Mucosa of descending colon (tissue), 3 donors: ENCODE data around the gene UFD1. TPM values are rescaled to one million over a fixed set of nuclear protein-coding genes. Genes with fewer than 3 reads are reported as not detected.
A peak's percentile ranks its signal among the peaks of the same experiment; 100 is the strongest.

Experiments used
- ATAC-seq: fragments of 200-7000 bp; cut with Tn5 transposase; one replicate; pipeline ENCODE4 v1.9.1; 2020; ENCODE audit warnings: mild to moderate bottlenecking, moderate library complexity
- DNase-seq, 3 donors: peaks; one replicate each; pipeline ENCODE4 v3.0.0-alpha.2; 2020
- H3K36me3 ChIP-seq: fragments of 200-600 bp; one replicate; pipeline ENCODE4 v1.8.0; 2021; ENCODE audit warnings: low read depth, mild to moderate bottlenecking
- H3K4me1 ChIP-seq: fragments of 200-600 bp; one replicate; pipeline ENCODE4 v1.8.0; 2021; ENCODE audit warnings: low read depth, mild to moderate bottlenecking
- H3K4me3 ChIP-seq: fragments of 200-600 bp; one replicate; pipeline ENCODE4 v1.8.0; 2021; ENCODE audit warnings: mild to moderate bottlenecking
- H3K9me3 ChIP-seq: fragments of 200-600 bp; one replicate; pipeline ENCODE4 v1.8.0; 2021; ENCODE audit warnings: mild to moderate bottlenecking
- intact Hi-C, 2 donors: fragments of 100-400 bp; cut with DNase I in 1 of 2; cut with micrococcal nuclease in 1 of 2; formaldehyde crosslinking; loops; one replicate each; pipeline versions ENCODE4 v1.11.0 to v1.11.1; 2022; cut with DNase I, micrococcal nuclease
- total RNA-seq, 3 donors: library from RNA; stranded (reverse); fragmentation: NEBNext Ultra II Directional in 2 of 3; extraction: Animal tissue kit (Norgen Biotek cat#: 25700) in 2 of 3; gene quantifications; one replicate each; pipeline versions ENCODE4 v1.2.1 to v1.2.4, GENCODE V29; 2021 to 2023
- TF ChIP-seq, protein P1 (sequence below): fragments of 200-600 bp; IDR thresholded peaks from one replicate; pipeline ENCODE4 v1.8.0; 2022; ENCODE audit warnings: antibody characterized with exemption, mild to moderate bottlenecking
- donor health status: DM: no; HTN: no; CAD: no; lungs with moderate emphysema.
- donor health status: DM: no; HTN: no; CAD: no.
- donor health status: DM: no; HTN: yes; CAD: no.

UFD1 gene
- total RNA-seq, 3 donors from 2014 or later = 48.5 to 71.0 (median 49.9) TPM

DNA sequence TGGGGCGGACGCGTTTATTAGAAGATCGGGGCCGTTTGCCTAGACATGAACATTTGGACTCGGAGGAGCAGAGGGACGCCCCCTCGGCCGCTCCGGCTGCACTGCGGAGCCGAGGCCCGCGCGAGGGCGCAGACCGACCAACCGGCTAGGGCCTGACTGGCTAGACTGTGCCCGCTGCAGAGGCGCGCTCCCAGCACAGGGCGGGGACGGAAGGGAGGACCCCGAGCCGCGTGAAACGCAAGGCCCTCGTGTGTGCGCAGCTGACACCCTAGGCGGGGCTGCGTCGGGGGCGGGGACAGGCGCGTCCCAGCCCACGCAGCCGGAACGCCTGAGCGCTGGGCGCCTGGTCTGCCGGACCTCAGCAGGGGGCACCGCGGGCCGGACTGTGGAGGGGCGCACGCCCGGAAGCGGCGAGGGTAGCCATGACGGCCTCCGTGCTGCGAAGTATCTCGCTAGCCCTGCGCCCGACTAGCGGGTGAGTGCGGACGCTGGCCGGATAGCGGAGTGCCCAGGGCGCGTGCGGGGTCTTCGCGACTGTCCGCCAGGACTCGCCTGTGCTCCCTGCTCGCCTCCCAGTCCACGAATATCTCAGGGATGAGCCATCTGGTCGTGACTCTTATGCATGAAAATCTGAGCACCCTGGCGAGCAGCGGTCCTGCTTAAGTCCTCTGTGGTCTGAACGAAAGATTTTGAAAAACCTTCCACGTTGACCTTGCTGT is 46.7 kb downstream of the UFD1 start, which contains the start of gene MRPL40:
MRPL40 (plus strand) TSS at position 413 of the 719 bp plus-strand sequence; CDS start at position 423, 10 bp downstream.
- DNase-seq (peak; percentile 94 to 98 (median 96)), ATAC-seq (peak; percentile 95)
- Histone ChIP-seq H3K4me1 (peaks cover 17% of the 10 kb centered on the region), H3K36me3 (no peaks in the 10 kb centered on the region), H3K9me3 (no peaks in the 10 kb centered on the region), H3K4me3 (peak within 1 kb of the TSS; percentile 74)
- TF ChIP-seq, protein P1, sequence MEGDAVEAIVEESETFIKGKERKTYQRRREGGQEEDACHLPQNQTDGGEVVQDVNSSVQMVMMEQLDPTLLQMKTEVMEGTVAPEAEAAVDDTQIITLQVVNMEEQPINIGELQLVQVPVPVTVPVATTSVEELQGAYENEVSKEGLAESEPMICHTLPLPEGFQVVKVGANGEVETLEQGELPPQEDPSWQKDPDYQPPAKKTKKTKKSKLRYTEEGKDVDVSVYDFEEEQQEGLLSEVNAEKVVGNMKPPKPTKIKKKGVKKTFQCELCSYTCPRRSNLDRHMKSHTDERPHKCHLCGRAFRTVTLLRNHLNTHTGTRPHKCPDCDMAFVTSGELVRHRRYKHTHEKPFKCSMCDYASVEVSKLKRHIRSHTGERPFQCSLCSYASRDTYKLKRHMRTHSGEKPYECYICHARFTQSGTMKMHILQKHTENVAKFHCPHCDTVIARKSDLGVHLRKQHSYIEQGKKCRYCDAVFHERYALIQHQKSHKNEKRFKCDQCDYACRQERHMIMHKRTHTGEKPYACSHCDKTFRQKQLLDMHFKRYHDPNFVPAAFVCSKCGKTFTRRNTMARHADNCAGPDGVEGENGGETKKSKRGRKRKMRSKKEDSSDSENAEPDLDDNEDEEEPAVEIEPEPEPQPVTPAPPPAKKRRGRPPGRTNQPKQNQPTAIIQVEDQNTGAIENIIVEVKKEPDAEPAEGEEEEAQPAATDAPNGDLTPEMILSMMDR = no peak
- intact Hi-C loops = no loop called here

DNA sequence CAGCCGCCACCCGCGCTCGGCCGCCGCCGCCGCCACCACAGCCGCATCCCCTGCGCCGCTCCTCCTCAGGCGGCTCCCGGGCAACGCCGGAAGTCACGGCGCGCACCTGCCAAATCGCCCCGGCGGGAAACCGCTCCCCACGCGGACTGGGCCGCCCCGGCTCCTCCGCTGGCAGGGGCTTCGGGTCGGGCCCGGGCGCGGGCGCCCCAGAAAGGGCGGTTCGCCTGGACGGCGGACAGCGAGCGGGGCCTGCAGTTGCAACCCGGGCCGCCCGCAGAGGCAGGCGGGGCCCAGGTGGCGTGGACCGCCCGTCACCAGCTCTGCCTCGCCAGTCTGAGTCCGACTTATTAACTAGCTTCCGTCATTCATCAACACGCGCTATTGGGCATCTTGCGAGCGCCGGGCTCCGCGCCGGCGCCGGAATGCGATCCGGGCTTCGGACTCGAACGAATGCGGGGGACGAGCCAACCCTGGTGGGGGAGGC is 47.3 kb downstream of the UFD1 start, which contains the start of gene HIRA:
HIRA (minus strand) TSS at position 85 of the 484 bp plus-strand sequence. CDS start 257 bp downstream, outside the sequence.
- H3K9me3 ChIP-seq = no peaks in the 10 kb centered on the region
- H3K4me3 ChIP-seq = peak within 1 kb of the TSS; percentile 74
- TF ChIP-seq, protein P1 = no peak
- peaks cover 17% of the 10 kb centered on the region for H3K4me1 ChIP-seq
- DNase-seq = peak; percentile 80 to 90 (median 90)
- no peaks in the 10 kb centered on the region for H3K36me3 ChIP-seq
- ATAC-seq = peak; percentile 80
- intact Hi-C loops = no loop called here

DNA sequence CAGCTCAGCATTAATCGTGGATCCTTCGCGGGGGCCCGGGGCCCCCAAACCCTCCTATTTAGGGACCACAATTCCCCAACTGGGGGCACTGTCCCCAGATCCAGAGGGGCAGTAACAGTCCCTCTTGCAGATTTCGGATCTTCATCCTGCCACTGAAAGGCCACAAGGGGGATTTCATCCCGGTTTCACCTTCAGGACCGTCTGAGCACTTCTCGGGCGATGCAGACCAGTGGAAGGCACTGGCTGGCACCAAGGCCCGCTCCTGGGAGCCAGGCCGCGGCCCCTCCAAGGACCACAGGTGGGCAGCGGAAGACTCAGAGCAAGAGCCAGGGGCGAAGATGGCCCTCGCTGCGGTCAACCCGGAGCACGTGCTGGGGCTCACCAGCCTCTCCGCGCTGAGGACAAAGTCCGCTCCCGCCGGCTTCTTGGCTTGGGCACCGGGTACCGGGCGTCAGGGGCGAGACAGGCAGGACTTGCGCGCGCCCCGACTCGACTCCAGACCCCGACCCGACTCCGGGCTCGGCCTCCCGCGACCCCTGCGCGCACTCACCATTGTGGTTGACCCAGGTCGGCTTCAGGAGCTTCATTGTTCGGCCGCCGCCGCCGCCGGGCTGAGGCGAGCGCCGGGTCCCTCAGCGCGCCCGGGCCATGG is 48.0 kb downstream of the UFD1 start:
- Histone ChIP-seq H3K9me3 (no peaks in the 10 kb centered on the region), H3K36me3 (no peaks in the 10 kb centered on the region), H3K4me1 (peaks cover 17% of the 10 kb centered on the region), H3K4me3 (peak overlapping the region; percentile 74)
- peak; percentile 75 to 85 (median 83) for DNase-seq
- intact Hi-C loops = no loop called here
- ATAC-seq = peak; percentile 40
- TF ChIP-seq, protein P1 = no peak

DNA sequence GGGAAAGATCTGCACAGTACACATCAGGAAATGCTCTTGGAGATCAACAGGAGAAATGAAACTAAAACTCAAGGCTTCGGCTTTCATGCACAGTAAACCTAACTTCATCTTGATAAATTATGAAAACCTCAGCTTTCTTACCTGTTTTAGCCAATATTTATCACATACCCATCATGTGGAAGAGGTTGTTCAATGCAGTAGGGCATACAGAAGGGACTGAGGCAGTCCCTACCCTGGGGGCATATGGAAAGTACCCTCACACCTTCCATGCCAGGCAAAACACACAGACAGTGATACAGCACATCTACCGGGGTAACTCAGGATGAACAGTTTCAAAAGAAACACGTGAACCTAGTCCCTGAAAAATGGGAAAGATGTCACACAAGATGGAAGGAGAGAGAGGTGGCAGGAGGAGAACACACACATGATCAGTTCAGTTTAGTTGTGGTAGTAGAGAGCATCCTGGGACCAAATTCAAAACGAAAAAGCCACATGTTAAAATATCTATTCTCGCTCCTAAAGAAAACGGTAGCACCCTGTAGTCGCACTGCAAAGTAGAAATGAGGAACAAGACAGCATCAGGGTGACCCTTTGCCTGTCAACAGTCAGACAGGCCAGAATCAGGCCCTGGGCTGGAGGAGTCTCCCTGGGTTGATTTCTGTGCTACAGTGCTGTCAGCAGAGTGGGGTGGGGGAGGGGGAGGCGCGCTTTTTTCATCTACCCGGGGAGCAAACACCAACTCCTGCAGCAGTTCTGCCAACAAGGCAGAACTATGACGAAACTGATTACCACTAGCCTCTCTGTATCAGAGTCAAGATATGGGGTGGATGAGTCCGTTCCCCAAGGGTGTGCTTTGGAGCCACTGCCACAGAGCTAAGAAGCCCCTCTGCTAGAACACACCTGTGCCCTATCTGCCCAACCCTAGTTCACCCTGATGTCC is 48.8 kb downstream of the UFD1 start:
- Histone ChIP-seq H3K4me3 (peak overlapping the region; percentile 74), H3K9me3 (no peaks in the 10 kb centered on the region), H3K36me3 (no peaks in the 10 kb centered on the region), H3K4me1 (peaks cover 17% of the 10 kb centered on the region)
- ATAC-seq = no peak
- intact Hi-C loops = no loop called here
- peak in 2 of 3 donors; percentile 38 to 46 for DNase-seq
- TF ChIP-seq, protein P1 = no peak

DNA sequence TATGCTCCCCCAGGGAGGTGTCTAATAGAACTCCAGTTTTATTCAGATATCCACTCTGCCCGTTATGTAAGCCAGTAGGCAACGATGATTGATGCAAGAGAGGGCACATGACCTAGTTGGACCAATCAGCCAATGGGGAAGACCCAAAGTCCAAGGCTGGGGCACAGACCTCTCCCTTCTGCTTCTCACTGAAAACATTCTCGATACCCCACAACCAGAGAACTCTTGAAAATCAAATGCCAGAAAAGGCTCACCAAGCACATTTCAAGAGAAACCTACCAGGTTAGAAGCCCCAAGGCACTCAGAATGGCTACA is 54.9 kb downstream of the UFD1 start:
- TF ChIP-seq, protein P1 = no peak

More for the DNA sequence above, 54.9 kb downstream of the UFD1 start:
- ATAC-seq (no peak), DNase-seq (no peak)
- no peaks in the 10 kb centered on the region for H3K36me3 ChIP-seq
- no peaks in the 10 kb centered on the region for H3K9me3 ChIP-seq
- H3K4me3 ChIP-seq = no peak overlapping the region
- intact Hi-C loops = no loop called here
- peaks cover 2% of the 10 kb centered on the region for H3K4me1 ChIP-seq
